PC-3 (cell line): ENCODE measurements around the gene GID4.

ENCODE experiments used
- EZH2 ChIP-seq: fragments of 300-600 bp; sonication (generic); IDR thresholded peaks from one replicate; pipeline ENCODE4 v1.6.1; 2017; ENCODE audit warnings: antibody characterized with exemption, mild to moderate bottlenecking, low read length; ENCODE audit not compliant: unreplicated experiment
- TF ChIP-seq, protein P1 (sequence below): fragments of 300-600 bp; sonication (generic); conservative IDR thresholded peaks from 2 replicates; pipeline ENCODE4 v1.5.1; 2017; ENCODE audit warnings: antibody characterized with exemption, low read depth, mild to moderate bottlenecking, low read length

- TF ChIP-seq, protein P1, sequence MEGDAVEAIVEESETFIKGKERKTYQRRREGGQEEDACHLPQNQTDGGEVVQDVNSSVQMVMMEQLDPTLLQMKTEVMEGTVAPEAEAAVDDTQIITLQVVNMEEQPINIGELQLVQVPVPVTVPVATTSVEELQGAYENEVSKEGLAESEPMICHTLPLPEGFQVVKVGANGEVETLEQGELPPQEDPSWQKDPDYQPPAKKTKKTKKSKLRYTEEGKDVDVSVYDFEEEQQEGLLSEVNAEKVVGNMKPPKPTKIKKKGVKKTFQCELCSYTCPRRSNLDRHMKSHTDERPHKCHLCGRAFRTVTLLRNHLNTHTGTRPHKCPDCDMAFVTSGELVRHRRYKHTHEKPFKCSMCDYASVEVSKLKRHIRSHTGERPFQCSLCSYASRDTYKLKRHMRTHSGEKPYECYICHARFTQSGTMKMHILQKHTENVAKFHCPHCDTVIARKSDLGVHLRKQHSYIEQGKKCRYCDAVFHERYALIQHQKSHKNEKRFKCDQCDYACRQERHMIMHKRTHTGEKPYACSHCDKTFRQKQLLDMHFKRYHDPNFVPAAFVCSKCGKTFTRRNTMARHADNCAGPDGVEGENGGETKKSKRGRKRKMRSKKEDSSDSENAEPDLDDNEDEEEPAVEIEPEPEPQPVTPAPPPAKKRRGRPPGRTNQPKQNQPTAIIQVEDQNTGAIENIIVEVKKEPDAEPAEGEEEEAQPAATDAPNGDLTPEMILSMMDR = no peak
- no peak for TF ChIP-seq EZH2
These were observed 62.6 kb downstream of the GID4 start for GRCh38 chr17:18101828-18102227.
